ENCODE data around the gene RNF135. TPM values are rescaled to one million over a fixed set of nuclear protein-coding genes. Genes with fewer than 3 reads are reported as not detected.
A peak's percentile ranks its signal among the peaks of the same experiment; 100 is the strongest.

RNF135 gene
- total RNA-seq, 1 donor from 2014 or later: 5.6 TPM

DNA sequence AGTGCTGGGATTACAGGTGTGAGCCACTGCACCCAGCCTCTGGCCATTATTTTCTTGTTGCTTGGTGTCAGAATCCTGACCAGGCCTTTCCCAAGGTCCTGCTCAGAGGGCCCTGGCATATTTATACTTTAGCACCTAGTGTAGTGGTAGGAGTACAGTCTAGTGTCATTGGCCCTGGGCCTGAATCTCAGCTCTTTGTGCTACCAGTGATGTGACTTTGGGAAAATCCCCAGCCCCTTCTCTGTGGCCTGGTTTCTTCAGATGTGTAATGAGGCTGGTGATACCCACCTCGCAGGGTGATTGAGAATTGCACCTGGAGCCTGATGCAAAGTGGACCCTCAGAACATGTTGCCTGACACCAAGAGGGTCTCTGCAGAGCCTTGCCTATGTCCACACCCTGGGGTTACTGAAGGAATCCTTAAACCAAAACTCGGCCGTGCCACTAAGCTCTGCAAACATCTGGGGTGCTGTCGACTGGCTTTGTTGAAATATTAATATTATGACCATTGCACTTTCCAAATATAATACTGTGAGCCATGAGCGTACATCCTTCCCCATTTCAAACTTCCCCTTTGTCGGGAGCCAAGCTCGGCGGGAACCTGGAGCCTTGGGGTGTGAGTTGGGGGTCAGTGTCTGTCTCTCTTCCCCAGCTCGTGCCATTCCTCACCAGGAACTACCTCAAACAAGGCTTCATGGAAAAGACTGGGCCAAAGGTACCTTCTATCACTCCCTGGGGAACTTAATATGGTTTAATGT lies 18.0 kb upstream of the RNF135 start:
- no peak overlapping the region for H3K4me3 ChIP-seq (ENCODE audit: insufficient read depth, low read depth, low read length)
- H4K20me1 ChIP-seq (ENCODE audit: insufficient read depth, low read length): no peaks in the 10 kb centered on the region
- Mint-ChIP-seq H3K36me3 (ENCODE audit: low read depth, unreplicated experiment) (no peaks in the 10 kb centered on the region), H3K9me3 (ENCODE audit: unreplicated experiment) (no peaks in the 10 kb centered on the region), H3K27ac (ENCODE audit: unreplicated experiment) (no peak overlapping the region), H3K4me3 (ENCODE audit: unreplicated experiment) (no peak overlapping the region), H3K4me1 (ENCODE audit: low read depth, unreplicated experiment) (peaks cover 4% of the 10 kb centered on the region), H3K27me3 (ENCODE audit: low read depth, unreplicated experiment) (no peaks in the 10 kb centered on the region)
- no peak for TF ChIP-seq EZH2 (IDR thresholded peaks at IDR 0.05; ENCODE audit: insufficient read depth, low read length)
- TF ChIP-seq, protein P1, sequence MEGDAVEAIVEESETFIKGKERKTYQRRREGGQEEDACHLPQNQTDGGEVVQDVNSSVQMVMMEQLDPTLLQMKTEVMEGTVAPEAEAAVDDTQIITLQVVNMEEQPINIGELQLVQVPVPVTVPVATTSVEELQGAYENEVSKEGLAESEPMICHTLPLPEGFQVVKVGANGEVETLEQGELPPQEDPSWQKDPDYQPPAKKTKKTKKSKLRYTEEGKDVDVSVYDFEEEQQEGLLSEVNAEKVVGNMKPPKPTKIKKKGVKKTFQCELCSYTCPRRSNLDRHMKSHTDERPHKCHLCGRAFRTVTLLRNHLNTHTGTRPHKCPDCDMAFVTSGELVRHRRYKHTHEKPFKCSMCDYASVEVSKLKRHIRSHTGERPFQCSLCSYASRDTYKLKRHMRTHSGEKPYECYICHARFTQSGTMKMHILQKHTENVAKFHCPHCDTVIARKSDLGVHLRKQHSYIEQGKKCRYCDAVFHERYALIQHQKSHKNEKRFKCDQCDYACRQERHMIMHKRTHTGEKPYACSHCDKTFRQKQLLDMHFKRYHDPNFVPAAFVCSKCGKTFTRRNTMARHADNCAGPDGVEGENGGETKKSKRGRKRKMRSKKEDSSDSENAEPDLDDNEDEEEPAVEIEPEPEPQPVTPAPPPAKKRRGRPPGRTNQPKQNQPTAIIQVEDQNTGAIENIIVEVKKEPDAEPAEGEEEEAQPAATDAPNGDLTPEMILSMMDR (IDR thresholded peaks at IDR 0.05; ENCODE audit: insufficient read depth, low read depth, low read length): no peak
- no peak overlapping the region for H3K9ac ChIP-seq (ENCODE audit: low read length)
- no peaks in the 10 kb centered on the region for H3K79me2 ChIP-seq (ENCODE audit: insufficient read depth, low read length)
- H3K4me2 ChIP-seq (ENCODE audit: low read length): no peak overlapping the region
- H3K27me3 ChIP-seq (ENCODE audit: insufficient read depth, low read length): no peaks in the 10 kb centered on the region
- DNase-seq (ENCODE audit: low read depth): no peak
- H3K9me3 ChIP-seq (ENCODE audit: insufficient read depth, low read depth, low read length): no peaks in the 10 kb centered on the region
- no peak overlapping the region for H2AFZ ChIP-seq (ENCODE audit: low read depth, low read length)
- FAIRE-seq: no peak
- H3K4me1 ChIP-seq (ENCODE audit: insufficient read depth, low read length): no peaks in the 10 kb centered on the region
- H3K36me3 ChIP-seq (ENCODE audit: insufficient read depth, low read length): no peaks in the 10 kb centered on the region
- no peak overlapping the region for H3K27ac ChIP-seq (ENCODE audit: low read depth, low read length)

DNA sequence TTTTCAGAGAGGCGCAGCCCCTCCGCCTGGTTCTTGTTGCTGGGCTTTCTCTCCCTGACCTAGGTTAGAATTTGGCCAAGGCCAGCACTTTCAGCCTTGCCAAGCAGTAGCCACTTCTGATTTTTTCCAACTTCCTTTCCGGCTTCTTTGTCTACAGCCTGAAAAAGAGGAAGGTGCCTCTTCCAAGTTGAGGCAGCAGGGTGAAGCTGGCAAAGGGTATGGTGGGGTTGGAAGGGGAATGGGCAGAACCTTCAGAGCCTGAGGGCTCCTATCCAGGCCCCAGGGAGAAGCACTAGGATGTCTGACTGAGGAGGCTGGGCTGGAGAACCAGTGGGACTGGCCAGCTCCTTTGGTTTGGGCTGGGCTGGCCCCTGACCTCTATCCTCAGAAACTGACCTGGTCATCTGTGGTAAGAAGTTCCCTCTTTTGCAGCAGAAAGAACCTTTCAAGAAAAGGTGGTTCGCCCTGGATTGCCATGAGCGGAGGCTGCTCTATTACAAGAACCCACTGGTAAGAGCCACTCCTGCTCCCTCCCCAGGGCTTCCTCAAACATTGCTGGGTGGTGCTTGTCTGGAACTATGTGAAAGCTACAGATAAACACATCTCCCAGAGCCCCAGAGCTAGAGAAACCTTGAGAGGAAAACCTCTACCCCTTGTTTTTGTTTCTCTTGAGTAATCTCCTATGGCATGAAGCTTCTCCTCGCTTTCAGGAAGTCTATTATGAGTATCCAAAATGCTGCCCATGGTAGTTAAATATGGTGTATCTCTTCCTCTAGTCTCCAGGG lies 16.6 kb upstream of the RNF135 start:
- DNase-seq (ENCODE audit: low read depth) (no peak), FAIRE-seq (no peak)
- H3K4me1 Mint-ChIP-seq (ENCODE audit: low read depth, unreplicated experiment): peaks cover 4% of the 10 kb centered on the region
- no peaks in the 10 kb centered on the region for H3K9me3 ChIP-seq (ENCODE audit: insufficient read depth, low read depth, low read length)
- peak overlapping the region; percentile 2 for H2AFZ ChIP-seq (ENCODE audit: low read depth, low read length)
- no peaks in the 10 kb centered on the region for H3K4me1 ChIP-seq (ENCODE audit: insufficient read depth, low read length)
- no peak overlapping the region for H3K27ac Mint-ChIP-seq (ENCODE audit: unreplicated experiment)
- no peak overlapping the region for H3K4me3 ChIP-seq (ENCODE audit: insufficient read depth, low read depth, low read length)
- TF ChIP-seq, protein P1 (IDR thresholded peaks at IDR 0.05; ENCODE audit: insufficient read depth, low read depth, low read length): no peak
- TF ChIP-seq EZH2 (IDR thresholded peaks at IDR 0.05; ENCODE audit: insufficient read depth, low read length): no peak
- H3K9me3 Mint-ChIP-seq (ENCODE audit: unreplicated experiment): no peaks in the 10 kb centered on the region
- H3K36me3 Mint-ChIP-seq (ENCODE audit: low read depth, unreplicated experiment): no peaks in the 10 kb centered on the region
- no peak overlapping the region for H3K9ac ChIP-seq (ENCODE audit: low read length)
- H3K27me3 ChIP-seq (ENCODE audit: insufficient read depth, low read length): no peaks in the 10 kb centered on the region
- no peaks in the 10 kb centered on the region for H3K79me2 ChIP-seq (ENCODE audit: insufficient read depth, low read length)
- no peaks in the 10 kb centered on the region for H3K36me3 ChIP-seq (ENCODE audit: insufficient read depth, low read length)
- H3K27ac ChIP-seq (ENCODE audit: low read depth, low read length): no peak overlapping the region
- no peak overlapping the region for H3K4me2 ChIP-seq (ENCODE audit: low read length)
- H4K20me1 ChIP-seq (ENCODE audit: insufficient read depth, low read length): no peaks in the 10 kb centered on the region
- H3K4me3 Mint-ChIP-seq (ENCODE audit: unreplicated experiment): no peak overlapping the region
- H3K27me3 Mint-ChIP-seq (ENCODE audit: low read depth, unreplicated experiment): no peaks in the 10 kb centered on the region
